Osteoblast (primary cell): ENCODE results near the gene PHLDA2. TPM values are rescaled to one million over a fixed set of nuclear protein-coding genes. Genes with fewer than 3 reads are reported as not detected.

Source experiments
- DNase-seq: peaks from one replicate; pipeline ENCODE4 v3.0.0; 2011; ENCODE audit warnings: low spot score, mixed read lengths; ENCODE audit not compliant: insufficient read length; ENCODE audit errors: missing footprints
- H2AFZ ChIP-seq: 2 replicates; pipeline ENCODE4 v1.6.0; 2011; ENCODE audit warnings: mild to moderate bottlenecking, low read length
- H3K27ac ChIP-seq: 2 replicates; pipeline ENCODE4 v1.5.1; 2011; ENCODE audit warnings: mild to moderate bottlenecking, low read depth, low read length, moderate library complexity
- H3K27me3 ChIP-seq: 2 replicates; pipeline ENCODE4 v1.6.0; 2012; ENCODE audit warnings: mild to moderate bottlenecking, control low read depth, inconsistent platforms, low read length, moderate library complexity; ENCODE audit not compliant: insufficient read depth
- H3K36me3 ChIP-seq: 2 replicates; pipeline ENCODE4 v1.5.1; 2011; ENCODE audit warnings: mild to moderate bottlenecking, low read length, control low read depth, moderate library complexity; ENCODE audit not compliant: insufficient read depth
- H3K4me1 ChIP-seq: 2 replicates; pipeline ENCODE4 v1.5.1; 2011; ENCODE audit warnings: mild to moderate bottlenecking, low read length, control low read depth, moderate library complexity; ENCODE audit not compliant: insufficient read depth
- H3K4me2 ChIP-seq: 2 replicates; pipeline ENCODE4 v1.6.0; 2011; ENCODE audit warnings: mild to moderate bottlenecking, low read length; ENCODE audit not compliant: insufficient read depth
- H3K4me3 ChIP-seq: fragments of 200-600 bp; sonication (generic); 3 replicates; pipeline ENCODE4 v1.5.1; 2012; ENCODE audit warnings: mild to moderate bottlenecking, low read length, inconsistent platforms; ENCODE audit not compliant: insufficient read depth
- H3K79me2 ChIP-seq: 2 replicates; pipeline ENCODE4 v1.6.0; 2012; ENCODE audit warnings: mild to moderate bottlenecking, low read length, control low read depth, inconsistent platforms; ENCODE audit not compliant: insufficient read depth
- H3K9me3 ChIP-seq: 2 replicates; pipeline ENCODE4 v1.5.1; 2011; ENCODE audit warnings: low read depth, low read length, control low read depth
- H4K20me1 ChIP-seq: 2 replicates; pipeline ENCODE4 v1.6.0; 2012; ENCODE audit warnings: mild to moderate bottlenecking, low read length, control low read depth; ENCODE audit not compliant: insufficient read depth
- CTCF ChIP-seq: IDR thresholded peaks from 2 replicates; pipeline ENCODE4 v1.5.1; 2011; ENCODE audit warnings: mild to moderate bottlenecking, low read depth, low read length, moderate library complexity; ENCODE audit errors: extremely low read depth
- total RNA-seq: library from RNA; depleted of rRNA; stranded (reverse); fragments of >200 nt; gene quantifications from 2 replicates; pipeline ENCODE4 v1.2.3, GENCODE V29; 2012

Gene PHLDA2
- total RNA-seq, 1 donor: 2.5 TPM

DNA sequence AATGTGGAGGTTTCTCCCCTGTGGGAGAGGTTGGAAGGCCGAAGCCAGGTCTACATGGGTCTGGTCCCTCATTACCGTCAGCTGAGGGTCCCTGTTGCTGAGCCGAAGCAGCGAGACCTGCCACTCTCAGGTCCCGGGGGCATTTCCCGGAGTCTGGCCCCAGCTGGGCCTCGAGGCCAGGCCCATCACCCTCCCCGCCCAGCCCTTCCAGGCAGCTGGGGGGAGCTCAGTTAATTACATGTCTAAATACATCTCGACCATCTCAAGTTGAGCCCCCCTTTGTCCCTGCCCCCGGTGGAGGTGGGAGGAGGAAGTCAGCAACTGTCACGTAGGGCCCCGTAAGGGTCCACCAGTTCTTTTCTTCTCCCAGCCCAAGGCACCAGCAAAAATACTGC, 47.2 kb downstream of the PHLDA2 start:
- Histone ChIP-seq H3K4me3 (no peak overlapping the region), H3K36me3 (no peaks in the 10 kb centered on the region), H3K9me3 (no peaks in the 10 kb centered on the region), H3K27ac (no peak overlapping the region), H3K79me2 (no peaks in the 10 kb centered on the region), H3K4me1 (peaks cover 4% of the 10 kb centered on the region), H3K27me3 (peaks cover 59% of the 10 kb centered on the region), H3K4me2 (no peak overlapping the region), H2AFZ (no peak overlapping the region), H4K20me1 (no peaks in the 10 kb centered on the region)
- no peak for TF ChIP-seq CTCF
- DNase-seq: no peak

DNA sequence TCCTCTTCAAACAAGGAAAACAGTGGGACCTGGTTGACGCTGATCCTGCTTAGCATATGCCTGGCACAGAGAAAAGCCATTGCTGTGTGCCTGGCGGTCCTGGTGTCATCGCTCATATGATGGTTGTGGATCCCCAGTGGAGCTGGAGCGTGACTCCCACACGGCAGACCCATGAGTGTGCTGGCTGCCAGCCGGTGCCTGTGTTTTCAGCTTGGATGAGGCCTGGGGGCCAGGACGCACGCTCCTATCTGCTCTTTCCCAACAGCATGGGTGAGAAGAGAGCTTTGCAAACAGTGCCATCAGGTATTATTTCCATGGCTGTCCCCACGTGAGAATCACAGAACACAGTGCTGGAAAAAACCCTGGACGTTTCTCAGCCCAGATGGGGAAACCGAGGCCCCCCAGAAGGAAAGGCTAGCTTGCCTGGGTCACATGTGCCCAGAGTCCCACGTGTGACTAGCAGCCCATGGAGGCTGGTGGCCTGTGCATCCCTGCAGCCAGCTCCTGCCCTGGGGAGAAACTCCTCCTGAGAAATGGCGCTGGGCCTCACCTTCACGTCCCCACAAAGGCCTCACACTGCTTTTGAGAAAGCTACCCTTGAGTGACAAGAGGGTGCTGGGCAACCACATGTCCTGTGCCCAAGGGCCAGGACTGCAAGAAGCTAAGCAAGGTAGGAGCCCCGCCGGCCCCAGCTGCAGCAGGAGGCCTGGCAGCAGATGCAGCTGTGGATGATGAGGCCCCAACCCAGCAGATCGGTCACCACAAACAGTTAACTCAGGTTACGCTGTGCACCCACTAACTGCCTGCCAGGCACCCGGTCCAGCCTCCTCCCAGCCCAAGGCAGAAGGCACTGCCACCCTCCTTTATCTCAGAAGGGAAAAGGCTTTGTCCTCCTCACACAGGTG, 47.9 kb downstream of the PHLDA2 start:
- H3K4me1 ChIP-seq: peaks cover 4% of the 10 kb centered on the region
- TF ChIP-seq CTCF: no peak
- no peak overlapping the region for H3K4me2 ChIP-seq
- H4K20me1 ChIP-seq: no peaks in the 10 kb centered on the region
- DNase-seq: no peak
- no peak overlapping the region for H3K4me3 ChIP-seq
- no peak overlapping the region for H3K27ac ChIP-seq
- H3K27me3 ChIP-seq: peaks cover 53% of the 10 kb centered on the region
- H3K79me2 ChIP-seq: no peaks in the 10 kb centered on the region
- H2AFZ ChIP-seq: no peak overlapping the region
- no peaks in the 10 kb centered on the region for H3K36me3 ChIP-seq
- no peaks in the 10 kb centered on the region for H3K9me3 ChIP-seq

GRCh38 chr11:2880646-2881045, 48.6 kb downstream of the PHLDA2 start:
- Histone ChIP-seq H3K27me3 (peaks cover 50% of the 10 kb centered on the region), H2AFZ (no peak overlapping the region), H3K4me1 (peaks cover 4% of the 10 kb centered on the region), H3K27ac (no peak overlapping the region), H3K4me3 (no peak overlapping the region), H3K9me3 (no peaks in the 10 kb centered on the region), H3K4me2 (no peak overlapping the region), H4K20me1 (no peaks in the 10 kb centered on the region), H3K36me3 (no peaks in the 10 kb centered on the region), H3K79me2 (no peaks in the 10 kb centered on the region)
- no peak for DNase-seq
- no peak for TF ChIP-seq CTCF

GRCh38 chr11:2878782-2879181, 50.4 kb downstream of the PHLDA2 start:
- Histone ChIP-seq H3K36me3 (no peaks in the 10 kb centered on the region), H3K79me2 (no peaks in the 10 kb centered on the region), H3K27ac (no peak overlapping the region), H3K4me3 (no peak overlapping the region), H3K9me3 (no peaks in the 10 kb centered on the region), H3K27me3 (peaks cover 46% of the 10 kb centered on the region), H3K4me2 (no peak overlapping the region), H4K20me1 (no peaks in the 10 kb centered on the region), H2AFZ (no peak overlapping the region), H3K4me1 (no peaks in the 10 kb centered on the region)
- TF ChIP-seq CTCF: no peak
- no peak for DNase-seq
